IPS-20b (cell line): Measurements from ENCODE around the gene SNX30.

Experiments used
- H3K27ac ChIP-seq: one replicate; pipeline ENCODE4 v1.5.1; 2013; ENCODE audit warnings: low read length
- H3K27me3 ChIP-seq: 2 replicates; pipeline ENCODE4 v1.6.1; 2013; ENCODE audit warnings: mild to moderate bottlenecking, low read length, inconsistent platforms; ENCODE audit not compliant: insufficient read depth
- H3K36me3 ChIP-seq: 2 replicates; pipeline ENCODE4 v1.6.1; 2013; ENCODE audit warnings: low read depth, mild to moderate bottlenecking, inconsistent platforms, low read length, moderate library complexity; ENCODE audit not compliant: insufficient read depth
- H3K4me1 ChIP-seq: 2 replicates; pipeline ENCODE4 v1.6.1; 2013; ENCODE audit warnings: mild to moderate bottlenecking, control low read depth, inconsistent platforms, low read length, moderate library complexity; ENCODE audit not compliant: insufficient read depth
- H3K4me3 ChIP-seq: 2 replicates; pipeline ENCODE4 v1.5.1; 2013; ENCODE audit warnings: mild to moderate bottlenecking, low read length, inconsistent platforms
- H3K9ac ChIP-seq: 2 replicates; pipeline ENCODE4 v1.6.1; 2013; ENCODE audit warnings: low read depth, mild to moderate bottlenecking, inconsistent platforms, low read length, moderate library complexity
- H3K9me3 ChIP-seq: 2 replicates; pipeline ENCODE4 v1.6.1; 2013; ENCODE audit warnings: mild to moderate bottlenecking, low read depth, low read length, inconsistent platforms; ENCODE audit not compliant: insufficient read depth

SNX30 gene

GRCh38 chr9:112771359-112772214, 21.0 kb downstream of the SNX30 start:
- H3K9ac ChIP-seq: no peak overlapping the region
- H3K9me3 ChIP-seq: peaks cover under 1% of the 10 kb centered on the region; the same call in 1 of the 2 replicates
- no peak overlapping the region for H3K4me3 ChIP-seq
- no peak overlapping the region for H3K27ac ChIP-seq
- no peaks in the 10 kb centered on the region for H3K36me3 ChIP-seq
- H3K4me1 ChIP-seq: peaks cover 15% of the 10 kb centered on the region; the same call in 1 of the 2 replicates
- no peaks in the 10 kb centered on the region for H3K27me3 ChIP-seq

GRCh38 chr9:112772215-112772509, 21.6 kb downstream of the SNX30 start:
- Histone ChIP-seq H3K27me3 (no peaks in the 10 kb centered on the region), H3K36me3 (no peaks in the 10 kb centered on the region), H3K9ac (no peak overlapping the region), H3K27ac (no peak overlapping the region), H3K4me3 (no peak overlapping the region), H3K4me1 (peaks cover 15% of the 10 kb centered on the region; the same call in 1 of the 2 replicates), H3K9me3 (no peaks in the 10 kb centered on the region)

- Histone ChIP-seq H3K4me3 (no peak overlapping the region), H3K9me3 (no peaks in the 10 kb centered on the region), H3K27me3 (no peaks in the 10 kb centered on the region), H3K27ac (no peak overlapping the region), H3K9ac (no peak overlapping the region), H3K4me1 (peaks cover 15% of the 10 kb centered on the region; the same call in 1 of the 2 replicates), H3K36me3 (no peaks in the 10 kb centered on the region)
Measured at GRCh38 chr9:112772551-112772950, 22.0 kb downstream of the SNX30 start.

- Histone ChIP-seq H3K4me3 (no peak overlapping the region), H3K4me1 (peaks cover 15% of the 10 kb centered on the region; the same call in 1 of the 2 replicates), H3K27ac (no peak overlapping the region), H3K27me3 (no peaks in the 10 kb centered on the region), H3K9me3 (no peaks in the 10 kb centered on the region), H3K36me3 (no peaks in the 10 kb centered on the region), H3K9ac (no peak overlapping the region)
Measured at GRCh38 chr9:112774006-112774996, 23.7 kb downstream of the SNX30 start.

- no peaks in the 10 kb centered on the region for H3K9me3 ChIP-seq
- no peaks in the 10 kb centered on the region for H3K27me3 ChIP-seq
- no peaks in the 10 kb centered on the region for H3K36me3 ChIP-seq
- no peak overlapping the region for H3K4me3 ChIP-seq
- H3K9ac ChIP-seq: no peak overlapping the region
- no peaks in the 10 kb centered on the region for H3K4me1 ChIP-seq
- no peak overlapping the region for H3K27ac ChIP-seq
Measured at GRCh38 chr9:112777914-112778313, 27.4 kb downstream of the SNX30 start.

GRCh38 chr9:112780450-112781036, 30.0 kb downstream of the SNX30 start:
- Histone ChIP-seq H3K36me3 (no peaks in the 10 kb centered on the region), H3K9ac (no peak overlapping the region), H3K4me1 (peaks cover 8% of the 10 kb centered on the region), H3K4me3 (no peak overlapping the region), H3K9me3 (no peaks in the 10 kb centered on the region), H3K27ac (no peak overlapping the region), H3K27me3 (no peaks in the 10 kb centered on the region)

- H3K27ac ChIP-seq: no peak overlapping the region
- H3K9me3 ChIP-seq: no peaks in the 10 kb centered on the region
- H3K27me3 ChIP-seq: no peaks in the 10 kb centered on the region
- no peaks in the 10 kb centered on the region for H3K36me3 ChIP-seq
- H3K4me3 ChIP-seq: no peak overlapping the region
- no peak overlapping the region for H3K9ac ChIP-seq
- peaks cover 8% of the 10 kb centered on the region for H3K4me1 ChIP-seq
Measured at GRCh38 chr9:112782218-112782617, 31.7 kb downstream of the SNX30 start.

- Histone ChIP-seq H3K27ac (no peak overlapping the region), H3K4me1 (peaks cover 8% of the 10 kb centered on the region), H3K36me3 (no peaks in the 10 kb centered on the region), H3K27me3 (no peaks in the 10 kb centered on the region), H3K9me3 (no peaks in the 10 kb centered on the region), H3K9ac (no peak overlapping the region), H3K4me3 (no peak overlapping the region)
Measured at GRCh38 chr9:112783551-112783954, 33.0 kb downstream of the SNX30 start.

GRCh38 chr9:112784020-112784785, 33.6 kb downstream of the SNX30 start:
- Histone ChIP-seq H3K27me3 (no peaks in the 10 kb centered on the region), H3K9ac (peak overlapping the region; percentile 19; the same call in 1 of the 2 replicates), H3K36me3 (no peaks in the 10 kb centered on the region), H3K4me3 (peak overlapping the region; percentile 43; the same call in 1 of the 2 replicates), H3K27ac (no peak overlapping the region), H3K4me1 (peaks cover 8% of the 10 kb centered on the region), H3K9me3 (no peaks in the 10 kb centered on the region)

- Histone ChIP-seq H3K9ac (no peak overlapping the region), H3K27ac (no peak overlapping the region), H3K4me3 (no peak overlapping the region)
Measured at GRCh38 chr9:112785986-112786385, 35.4 kb downstream of the SNX30 start.

More at GRCh38 chr9:112785986-112786385, 35.4 kb downstream of the SNX30 start:
- Histone ChIP-seq H3K4me1 (peaks cover 8% of the 10 kb centered on the region), H3K27me3 (no peaks in the 10 kb centered on the region), H3K9me3 (no peaks in the 10 kb centered on the region), H3K36me3 (no peaks in the 10 kb centered on the region)
